IMR-90 (cell line): ENCODE results near the gene FGFRL1. TPM values are rescaled to one million over a fixed set of nuclear protein-coding genes. Genes with fewer than 3 reads are reported as not detected.

ENCODE experiments used
- ATAC-seq: fragments of 200-7000 bp; cut with Tn5 transposase; 2 replicates; pipeline ENCODE4 v1.9.1; 2020; ENCODE audit warnings: low read depth, mild to moderate bottlenecking, moderate library complexity
- BruUV-seq: library from RNA; stranded (reverse); fragments of 400-500 nt; replicated peaks from 2 replicates; lab custom pipeline; 2021; lab: Mats Ljungman, UMichigan
- CTCF ChIA-PET: fragments of 300-600 bp; formaldehyde crosslinking; extraction: SDS; loops from one replicate; lab custom pipeline; 2021; ENCODE audit warnings: antibody characterized with exemption; lab: Yijun Ruan, JAX
- POLR2A ChIA-PET: fragments of 300-600 bp; sonication (Branson Sonifier 250); formaldehyde crosslinking; loops from one replicate; lab custom pipeline; 2022; ENCODE audit warnings: antibody characterized with exemption; ENCODE audit not compliant: unreplicated experiment; lab: Charles Lee
- DNase-seq: peaks from one replicate; pipeline ENCODE4 v3.0.0; 2013
- H2AFZ ChIP-seq: replicated peaks from 2 replicates; pipeline ENCODE3; 2013; ENCODE audit warnings: low read length, mild to moderate bottlenecking; ENCODE audit not compliant: poor library complexity
- H2AK5ac ChIP-seq: 2 replicates; pipeline ENCODE4 v1.6.1; 2013; ENCODE audit warnings: low read depth, low read length, inconsistent platforms
- H2AK9ac ChIP-seq: replicated peaks from 2 replicates; pipeline ENCODE3; 2013; ENCODE audit warnings: mild to moderate bottlenecking, low read depth, low read length, moderate library complexity; ENCODE audit not compliant: poor library complexity
- H2BK120ac ChIP-seq: 2 replicates; pipeline ENCODE4 v1.6.1; 2013; ENCODE audit warnings: low read depth, low read length, inconsistent platforms
- H2BK15ac ChIP-seq: 3 replicates; pipeline ENCODE4 v1.6.1; 2013; ENCODE audit warnings: low read depth, low read length, inconsistent platforms
- H2BK20ac ChIP-seq: 2 replicates; pipeline ENCODE4 v1.6.1; 2013; ENCODE audit warnings: low read depth, mild to moderate bottlenecking, inconsistent platforms, low read length, moderate library complexity
- H2BK5ac ChIP-seq: 2 replicates; pipeline ENCODE4 v1.6.1; 2013; ENCODE audit warnings: mild to moderate bottlenecking, low read depth, low read length, inconsistent platforms; ENCODE audit not compliant: poor library complexity, severe bottlenecking
- H3K14ac ChIP-seq: replicated peaks from 2 replicates; pipeline ENCODE4 v1.6.1; 2013; ENCODE audit warnings: low read depth, low read length, inconsistent platforms
- H3K18ac ChIP-seq: 2 replicates; pipeline ENCODE4 v1.6.1; 2013; ENCODE audit warnings: low read depth, low read length, control low read depth
- H3K23ac ChIP-seq: 2 replicates; pipeline ENCODE4 v1.6.1; 2013; ENCODE audit warnings: low read depth, low read length, inconsistent platforms
- H3K27ac ChIP-seq: 2 replicates; pipeline ENCODE4 v1.5.1; 2013; ENCODE audit warnings: mild to moderate bottlenecking, control low read depth, low read length; ENCODE audit not compliant: insufficient read depth
- H3K27me3 ChIP-seq: 2 replicates; pipeline ENCODE4 v1.6.1; 2013; ENCODE audit warnings: low read length; ENCODE audit not compliant: control insufficient read depth, insufficient read depth
- H3K36me3 ChIP-seq: 2 replicates; pipeline ENCODE4 v1.6.1; 2013; ENCODE audit warnings: low read length, mixed read lengths; ENCODE audit not compliant: control insufficient read depth, insufficient read depth
- H3K4ac ChIP-seq: 2 replicates; pipeline ENCODE4 v1.6.1; 2013; ENCODE audit warnings: low read depth, low read length, inconsistent platforms
- H3K4me1 ChIP-seq: 2 replicates; pipeline ENCODE4 v1.6.1; 2013; ENCODE audit warnings: low read length, mixed read lengths; ENCODE audit not compliant: control insufficient read depth, insufficient read depth
- H3K4me2 ChIP-seq: 2 replicates; pipeline ENCODE4 v1.6.1; 2013; ENCODE audit warnings: low read depth, mild to moderate bottlenecking, control low read depth, low read length, moderate library complexity
- H3K4me3 ChIP-seq: 2 replicates; pipeline ENCODE4 v1.5.1; 2013; ENCODE audit warnings: low read depth, mild to moderate bottlenecking, control low read depth, low read length, moderate library complexity; ENCODE audit not compliant: insufficient read depth
- H3K56ac ChIP-seq: 2 replicates; pipeline ENCODE4 v1.6.1; 2013; ENCODE audit warnings: low read length, inconsistent platforms; ENCODE audit not compliant: insufficient read depth; ENCODE audit errors: extremely low read depth
- H3K79me1 ChIP-seq, 2 experiments: 2 replicates each; pipeline ENCODE4 v1.6.1; 2013; ENCODE audit warnings: low read length in 2 of 2, inconsistent platforms in 1 of 2, low read depth in 1 of 2
- H3K9ac ChIP-seq: 2 replicates; pipeline ENCODE4 v1.6.1; 2013; ENCODE audit warnings: low read depth, low read length, control low read depth
- H3K9me1 ChIP-seq: 2 replicates; pipeline ENCODE4 v1.6.1; 2013; ENCODE audit warnings: low read length, inconsistent platforms; ENCODE audit not compliant: insufficient read depth
- H3K9me3 ChIP-seq: 2 replicates; pipeline ENCODE4 v1.6.1; 2013; ENCODE audit warnings: low read length; ENCODE audit not compliant: control insufficient read depth, insufficient read depth
- H4K20me1 ChIP-seq: 2 replicates; pipeline ENCODE4 v1.6.1; 2013; ENCODE audit warnings: low read length, inconsistent platforms; ENCODE audit not compliant: insufficient read depth
- H4K5ac ChIP-seq: 2 replicates; pipeline ENCODE4 v1.6.1; 2013; ENCODE audit warnings: mild to moderate bottlenecking, low read depth, low read length, control low read depth
- H4K8ac ChIP-seq, 2 experiments: 2 replicates each; pipeline ENCODE4 v1.6.1; 2013; ENCODE audit warnings: low read depth in 2 of 2, low read length in 2 of 2, control low read depth in 1 of 2, inconsistent platforms in 1 of 2
- H4K91ac ChIP-seq: 2 replicates; pipeline ENCODE4 v1.6.1; 2013; ENCODE audit warnings: low read depth, low read length, inconsistent platforms; ENCODE audit not compliant: insufficient read depth
- BHLHE40 ChIP-seq: fragments of 150-350 bp; IDR thresholded peaks from 2 replicates; pipeline ENCODE4 v1.6.1; 2016; ENCODE audit warnings: mild to moderate bottlenecking, low read depth, low read length
- CEBPB ChIP-seq: IDR thresholded peaks from 2 replicates; pipeline ENCODE4 v1.6.1; 2012; ENCODE audit warnings: low read depth, low read length, improper control_type of control experiment
- CHD1 ChIP-seq: IDR thresholded peaks from 2 replicates; pipeline ENCODE4 v1.6.1; 2012; ENCODE audit warnings: low read depth, low read length, improper control_type of control experiment
- FOS ChIP-seq: fragments of 150-350 bp; IDR thresholded peaks from 2 replicates; pipeline ENCODE4 v1.6.1; 2016; ENCODE audit warnings: low read depth, low read length
- MAZ ChIP-seq: IDR thresholded peaks from 2 replicates; pipeline ENCODE4 v1.6.1; 2012; ENCODE audit warnings: low read depth, mild to moderate bottlenecking, low read length, improper control_type of control experiment, moderate library complexity, borderline replicate concordance
- MXI1 ChIP-seq: IDR thresholded peaks from 2 replicates; pipeline ENCODE4 v1.6.1; 2012; ENCODE audit warnings: low read depth, mild to moderate bottlenecking, low read length, moderate library complexity, borderline replicate concordance
- NFE2L2 ChIP-seq: fragments of 150-350 bp; IDR thresholded peaks from 2 replicates; pipeline ENCODE4 v1.6.1; 2016; ENCODE audit warnings: low read depth, mild to moderate bottlenecking, low read length
- POLR2A ChIP-seq: IDR thresholded peaks from 2 replicates; pipeline ENCODE4 v1.6.1; 2012; ENCODE audit warnings: mild to moderate bottlenecking, low read depth, low read length
- RAD21 ChIP-seq: IDR thresholded peaks from 2 replicates; pipeline ENCODE4 v1.6.1; 2012; ENCODE audit warnings: low read length, improper control_type of control experiment
- RCOR1 ChIP-seq: IDR thresholded peaks from 2 replicates; pipeline ENCODE4 v1.6.1; 2012; ENCODE audit warnings: mild to moderate bottlenecking, low read length, improper control_type of control experiment; ENCODE audit not compliant: insufficient replicate concordance
- RFX5 ChIP-seq: IDR thresholded peaks from 2 replicates; pipeline ENCODE4 v1.8.0; 2012; ENCODE audit warnings: low read depth, mild to moderate bottlenecking, low read length, moderate library complexity
- WGBS, 2 experiments: methylation state at CpG; one replicate each; pipeline versions ENCODE4 v1.1.5 to v1.1.7; 2013; ENCODE audit warnings: missing lambda C conversion rate in 2 of 2; ENCODE audit not compliant: insufficient read length in 1 of 2; ENCODE audit errors: extremely low coverage in 2 of 2; 5-methylcytosine and 5-hydroxymethylcytosine counted together
- dilution Hi-C: fragments of 300-500 bp; cut with HindIII; formaldehyde crosslinking; loops from one replicate; pipeline ENCODE4 v1.14.3; 2018; ENCODE audit warnings: low sequenced_read_pairs; ENCODE audit not compliant: unreplicated experiment
- in situ Hi-C: fragments of 300-500 bp; cut with MboI; formaldehyde crosslinking; loops from 3 replicates; pipeline ENCODE4 v1.14.3; 2019; ENCODE audit warnings: low sequenced_read_pairs, inconsistent platforms, mixed read lengths
- intact Hi-C: fragments of 100-400 bp; cut with micrococcal nuclease; formaldehyde crosslinking; loops from 2 replicates; pipeline ENCODE4 v1.10.0; 2022
- polyA plus RNA-seq, 3 experiments: library from polyadenylated mRNA; depleted of rRNA; stranded (reverse); fragments of >200 nt; gene quantifications; 2 replicates each; pipeline ENCODE4 v1.2.3, GENCODE V29; 2012; ENCODE audit warnings: low replicate concordance in 1 of 3
- total RNA-seq: library from RNA; depleted of rRNA; stranded (reverse); fragments of >200 nt; gene quantifications from 2 replicates; pipeline ENCODE4 v1.2.3, GENCODE V29; 2012
- TF ChIP-seq, protein P1 (sequence below): conservative IDR thresholded peaks from 2 replicates; pipeline ENCODE4 v1.5.1; 2012; ENCODE audit warnings: mild to moderate bottlenecking, low read depth, low read length, improper control_type of control experiment
- TF ChIP-seq, protein P2 (sequence below): fragments of 150-350 bp; IDR thresholded peaks from 2 replicates; pipeline ENCODE4 v1.6.1; 2016; ENCODE audit warnings: low read depth, mild to moderate bottlenecking, low read length, moderate library complexity, borderline replicate concordance
- TF ChIP-seq, protein P3 (sequence below): fragments of 150-350 bp; IDR thresholded peaks from 2 replicates; pipeline ENCODE4 v1.6.1; 2017; ENCODE audit warnings: mild to moderate bottlenecking, antibody characterized with exemption, low read length, low read depth

FGFRL1 gene
- total and polyA plus RNA-seq, 2 of the 4 experiments (the other 2 are of a cell fraction), result 49.3 to 78.8 TPM

DNA sequence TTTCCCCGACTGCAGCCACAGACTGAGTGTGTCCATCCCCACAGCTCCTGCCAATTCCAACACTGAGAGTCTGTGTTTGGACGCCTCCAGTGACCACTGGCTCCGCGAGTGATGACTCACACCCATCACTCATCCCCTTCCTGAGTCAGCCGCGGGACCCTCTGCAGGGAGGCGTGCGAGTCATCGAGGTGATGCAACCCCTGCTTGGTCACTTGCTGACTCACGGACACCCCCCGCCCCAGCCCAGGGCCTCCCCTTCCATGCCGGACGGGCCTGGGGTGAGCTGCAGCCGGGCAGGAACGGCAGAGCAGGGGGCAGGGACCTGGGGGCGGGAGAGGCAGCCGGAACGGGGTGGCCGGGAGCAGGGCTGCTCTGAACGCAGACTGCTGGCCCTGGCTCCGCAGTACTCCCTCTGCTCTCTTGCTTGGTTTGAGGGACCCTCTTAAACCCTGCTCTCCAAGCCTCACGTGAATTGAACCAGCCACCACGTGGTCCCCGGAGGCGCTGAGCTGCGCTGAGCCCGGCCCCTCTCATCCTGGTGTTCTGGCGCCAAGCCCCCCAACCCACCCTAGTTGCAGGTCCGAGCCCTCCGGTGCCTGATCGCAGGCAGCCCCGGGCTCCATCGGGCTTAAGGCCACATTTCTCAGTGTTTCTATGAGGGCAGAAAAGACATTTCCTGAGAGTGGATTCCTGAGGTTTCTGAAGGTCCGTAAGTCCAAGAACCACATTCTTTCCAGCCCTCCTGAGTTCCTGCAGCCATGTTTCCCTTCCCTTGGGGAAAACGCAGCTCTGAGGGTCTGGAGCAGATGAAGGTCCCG lies 32.4 kb downstream of the FGFRL1 start:
- no peaks in the 10 kb centered on the region for H3K27me3 ChIP-seq
- H4K5ac ChIP-seq, result peak overlapping the region; percentile 87
- peak overlapping the region; percentile 88 for H2BK5ac ChIP-seq
- no TSS peak for BruUV-seq
- H3K23ac ChIP-seq, result peak overlapping the region; percentile 88
- peak overlapping the region; percentile 68 for H3K56ac ChIP-seq
- peaks cover 49% of the 10 kb centered on the region for H3K4me1 ChIP-seq
- peaks cover 30% of the 10 kb centered on the region for H3K9me1 ChIP-seq
- peak overlapping the region; percentile 100 for H4K91ac ChIP-seq
- peak overlapping the region; percentile 88 for H2AFZ ChIP-seq
- H4K8ac ChIP-seq, result peak overlapping the region; percentile 78 to 95
- peak overlapping the region; percentile 54 for H3K18ac ChIP-seq
- peak overlapping the region; percentile 99 for H3K4ac ChIP-seq
- H3K27ac ChIP-seq, result peak overlapping the region; percentile 85
- dilution Hi-C loops (no loop called here), intact Hi-C loops (no loop called here), in situ Hi-C loops (no loop called here)
- H3K14ac ChIP-seq, result peak overlapping the region; percentile 88
- H3K79me1 ChIP-seq, result no peaks in the 10 kb centered on the region; a peak in 1 of 4 replicates
- peak overlapping the region; percentile 99 for H2AK9ac ChIP-seq
- peak overlapping the region; percentile 18 for H3K4me2 ChIP-seq
- H3K4me3 ChIP-seq, result no peak overlapping the region
- H2BK20ac ChIP-seq, result peak overlapping the region; percentile 96
- H3K9me3 ChIP-seq, result no peaks in the 10 kb centered on the region
- H2BK15ac ChIP-seq, result peak overlapping the region; percentile 97; the same call in 2 of the 3 replicates
- no peaks in the 10 kb centered on the region for H3K36me3 ChIP-seq
- H2BK120ac ChIP-seq, result peak overlapping the region; percentile 99
- WGBS, 2 experiments, result 19% methylated on average over 12 of the region's 36 CpGs; no CpG with 5 or more reads in 1 of the 2 experiments
- peak overlapping the region; percentile 97 for H2AK5ac ChIP-seq
- ChIA-PET POLR2A (no interaction called here), CTCF (no interaction called here)
- ATAC-seq (peak; percentile 80), DNase-seq (peak; percentile 99)
- H4K20me1 ChIP-seq, result peaks cover 5% of the 10 kb centered on the region
- peak overlapping the region; percentile 40 for H3K9ac ChIP-seq
- TF ChIP-seq BHLHE40 (peak; percentile 95), RAD21 (peak; percentile 22; the same call in 1 of the 2 replicates), POLR2A (0 out of 2 replicates have a peak, but pooled peaks have one; percentile 40), RFX5 (no peak), CEBPB (peak; percentile 100), RCOR1 (peak; percentile 70), NFE2L2 (peak; percentile 88), MAZ (peak; percentile 91), FOS (peak; percentile 100), MXI1 (peak; percentile 35; the same call in 1 of the 2 replicates), CHD1 (peak; percentile 70)
- TF ChIP-seq, protein P1, sequence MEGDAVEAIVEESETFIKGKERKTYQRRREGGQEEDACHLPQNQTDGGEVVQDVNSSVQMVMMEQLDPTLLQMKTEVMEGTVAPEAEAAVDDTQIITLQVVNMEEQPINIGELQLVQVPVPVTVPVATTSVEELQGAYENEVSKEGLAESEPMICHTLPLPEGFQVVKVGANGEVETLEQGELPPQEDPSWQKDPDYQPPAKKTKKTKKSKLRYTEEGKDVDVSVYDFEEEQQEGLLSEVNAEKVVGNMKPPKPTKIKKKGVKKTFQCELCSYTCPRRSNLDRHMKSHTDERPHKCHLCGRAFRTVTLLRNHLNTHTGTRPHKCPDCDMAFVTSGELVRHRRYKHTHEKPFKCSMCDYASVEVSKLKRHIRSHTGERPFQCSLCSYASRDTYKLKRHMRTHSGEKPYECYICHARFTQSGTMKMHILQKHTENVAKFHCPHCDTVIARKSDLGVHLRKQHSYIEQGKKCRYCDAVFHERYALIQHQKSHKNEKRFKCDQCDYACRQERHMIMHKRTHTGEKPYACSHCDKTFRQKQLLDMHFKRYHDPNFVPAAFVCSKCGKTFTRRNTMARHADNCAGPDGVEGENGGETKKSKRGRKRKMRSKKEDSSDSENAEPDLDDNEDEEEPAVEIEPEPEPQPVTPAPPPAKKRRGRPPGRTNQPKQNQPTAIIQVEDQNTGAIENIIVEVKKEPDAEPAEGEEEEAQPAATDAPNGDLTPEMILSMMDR, result no peak
- TF ChIP-seq, protein P2, sequence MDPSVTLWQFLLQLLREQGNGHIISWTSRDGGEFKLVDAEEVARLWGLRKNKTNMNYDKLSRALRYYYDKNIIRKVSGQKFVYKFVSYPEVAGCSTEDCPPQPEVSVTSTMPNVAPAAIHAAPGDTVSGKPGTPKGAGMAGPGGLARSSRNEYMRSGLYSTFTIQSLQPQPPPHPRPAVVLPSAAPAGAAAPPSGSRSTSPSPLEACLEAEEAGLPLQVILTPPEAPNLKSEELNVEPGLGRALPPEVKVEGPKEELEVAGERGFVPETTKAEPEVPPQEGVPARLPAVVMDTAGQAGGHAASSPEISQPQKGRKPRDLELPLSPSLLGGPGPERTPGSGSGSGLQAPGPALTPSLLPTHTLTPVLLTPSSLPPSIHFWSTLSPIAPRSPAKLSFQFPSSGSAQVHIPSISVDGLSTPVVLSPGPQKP, result no peak
- TF ChIP-seq, protein P3, sequence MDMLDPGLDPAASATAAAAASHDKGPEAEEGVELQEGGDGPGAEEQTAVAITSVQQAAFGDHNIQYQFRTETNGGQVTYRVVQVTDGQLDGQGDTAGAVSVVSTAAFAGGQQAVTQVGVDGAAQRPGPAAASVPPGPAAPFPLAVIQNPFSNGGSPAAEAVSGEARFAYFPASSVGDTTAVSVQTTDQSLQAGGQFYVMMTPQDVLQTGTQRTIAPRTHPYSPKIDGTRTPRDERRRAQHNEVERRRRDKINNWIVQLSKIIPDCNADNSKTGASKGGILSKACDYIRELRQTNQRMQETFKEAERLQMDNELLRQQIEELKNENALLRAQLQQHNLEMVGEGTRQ, result peak; percentile 28; the same call in 1 of the 2 replicates
